ENCODE results near the gene GPR18. TPM values are rescaled to one million over a fixed set of nuclear protein-coding genes. Genes with fewer than 3 reads are reported as not detected.
A peak's percentile ranks its signal among the peaks of the same experiment; 100 is the strongest.
"Not testable (repeated sequence)": the region's sequence is repeated elsewhere in the genome, so short reads cannot be mapped to it uniquely, and the experiment has no call there.

Gene GPR18
- total and polyA plus RNA-seq, 5 donors from 2014 or later: 6.1 to 22.6 (median 8.6) TPM

- no peaks in the 10 kb centered on the region for H3K9me3 Mint-ChIP-seq
Measured at GRCh38 chr13:99214232-99214631, 43.9 kb downstream of the GPR18 start.

DNA sequence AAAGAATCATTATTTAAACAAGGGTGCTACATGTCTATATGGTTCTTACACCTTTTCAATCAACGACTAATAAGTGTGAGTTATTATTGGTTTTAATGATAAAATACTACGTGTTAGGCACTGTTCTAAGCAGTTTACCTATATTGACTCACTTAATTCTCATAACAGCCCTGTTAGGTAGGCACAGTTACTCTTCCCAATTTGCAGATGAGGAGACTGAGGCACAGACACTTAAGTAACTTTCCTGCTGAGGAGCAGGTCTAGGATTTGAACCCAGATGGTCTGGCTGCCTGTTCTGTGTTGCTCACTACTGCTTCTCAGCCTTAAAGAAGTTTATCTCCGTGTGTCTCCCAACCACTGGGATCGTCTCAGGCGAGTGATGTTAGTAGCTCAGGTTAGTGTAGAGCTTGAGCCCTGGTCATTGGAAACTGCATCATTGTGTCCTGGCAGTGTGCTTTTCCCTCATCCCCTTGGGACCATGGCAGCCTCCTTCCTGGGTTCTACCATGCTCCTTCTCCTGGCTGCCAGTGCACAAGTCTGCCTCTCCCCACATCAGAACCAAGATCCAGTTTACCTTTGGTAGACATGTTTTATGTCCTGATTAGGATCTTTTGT, 46.7 kb downstream of the GPR18 start:
- Mint-ChIP-seq H3K9me3 (peaks cover 0 to 1% (median 0%) of the 10 kb centered on the region in 7 donors), H3K4me3 (peak overlapping the region in 1 of 4 donors; percentile 26), H3K36me3 (peaks cover 16% of the 10 kb centered on the region), H3K4me1 (peaks cover 31 to 84% (median 46%) of the 10 kb centered on the region in 4 donors), H3K27ac (peak overlapping the region; percentile 16 to 62 (median 54)), H3K27me3 (no peaks in the 10 kb centered on the region)
- no peak for DNase-seq
- H3K4me3 ChIP-seq (ENCODE audit: low read depth, low read length): peak overlapping the region; percentile 10
- ATAC-seq (ENCODE audit: low read depth in 2 of 2): no peak
- H3K9me3 ChIP-seq (ENCODE audit: control insufficient read depth in 2 of 2, low read length in 2 of 2): no peaks in the 10 kb centered on the region
- H3K36me3 ChIP-seq (ENCODE audit: control insufficient read depth, insufficient read depth, low read length): peaks cover 12% of the 10 kb centered on the region
- no peak overlapping the region for H3K27ac ChIP-seq (ENCODE audit: insufficient read depth, low read length, poor library complexity, severe bottlenecking)
- H3K4me1 ChIP-seq (ENCODE audit: control insufficient read depth, insufficient read depth, low read length, poor library complexity, severe bottlenecking): peaks cover 45% of the 10 kb centered on the region
- H3K27me3 ChIP-seq (ENCODE audit: control insufficient read depth, insufficient read depth, low read length): no peaks in the 10 kb centered on the region

More at GRCh38 chr13:99214232-99214631, 43.9 kb downstream of the GPR18 start:
- H3K4me1 ChIP-seq (ENCODE audit: control insufficient read depth, insufficient read depth, low read length, poor library complexity, severe bottlenecking): peaks cover 53% of the 10 kb centered on the region
- peaks cover 28 to 85% (median 58%) of the 10 kb centered on the region in 4 donors for H3K4me1 Mint-ChIP-seq
- ATAC-seq (ENCODE audit: low read depth in 2 of 2) (peak in 1 of 2 donors; percentile 9), DNase-seq (no peak)
- no peaks in the 10 kb centered on the region for H3K36me3 ChIP-seq (ENCODE audit: control insufficient read depth, insufficient read depth, low read length)
- H3K9me3 ChIP-seq (ENCODE audit: control insufficient read depth in 2 of 2, low read length in 2 of 2): no peaks in the 10 kb centered on the region
- H3K4me3 ChIP-seq (ENCODE audit: low read depth, low read length): peak overlapping the region; percentile 91
- peak overlapping the region; percentile 97 to 99 (median 99) for H3K27ac Mint-ChIP-seq
- peak overlapping the region; percentile 82 for H3K27ac ChIP-seq (ENCODE audit: insufficient read depth, low read length, poor library complexity, severe bottlenecking)
- H3K4me3 Mint-ChIP-seq: peak overlapping the region in 3 of 4 donors; percentile 95 to 97 (median 95)
- H3K27me3 Mint-ChIP-seq: no peaks in the 10 kb centered on the region
- peaks cover 12% of the 10 kb centered on the region for H3K36me3 Mint-ChIP-seq
- no peaks in the 10 kb centered on the region for H3K27me3 ChIP-seq (ENCODE audit: control insufficient read depth, insufficient read depth, low read length)

GRCh38 chr13:99210627-99211026, 47.6 kb downstream of the GPR18 start:
- H3K36me3 ChIP-seq (ENCODE audit: control insufficient read depth, insufficient read depth, low read length): peaks cover 17% of the 10 kb centered on the region
- H3K4me1 ChIP-seq (ENCODE audit: control insufficient read depth, insufficient read depth, low read length, poor library complexity, severe bottlenecking): peaks cover 43% of the 10 kb centered on the region
- H3K27me3 Mint-ChIP-seq; H3K27me3 ChIP-seq (ENCODE audit: control insufficient read depth, insufficient read depth, low read length); H3K4me3 ChIP-seq (ENCODE audit: low read depth, low read length); DNase-seq; H3K27ac ChIP-seq (ENCODE audit: insufficient read depth, low read length, poor library complexity, severe bottlenecking); H3K9me3 ChIP-seq (ENCODE audit: control insufficient read depth in 2 of 2, low read length in 2 of 2); H3K9me3 Mint-ChIP-seq; ATAC-seq (ENCODE audit: low read depth in 2 of 2): not testable (repeated sequence)
- H3K27ac Mint-ChIP-seq: peak overlapping the region in 1 of 3 donors; percentile 60
- peak overlapping the region in 1 of 4 donors; percentile 26 for H3K4me3 Mint-ChIP-seq
- H3K36me3 Mint-ChIP-seq: peaks cover 24% of the 10 kb centered on the region
- peaks cover 30 to 85% (median 49%) of the 10 kb centered on the region in 4 donors for H3K4me1 Mint-ChIP-seq

- H3K4me1 ChIP-seq (ENCODE audit: control insufficient read depth, insufficient read depth, low read length, poor library complexity, severe bottlenecking): peaks cover 43% of the 10 kb centered on the region
- H3K4me3 ChIP-seq (ENCODE audit: low read depth, low read length): no peak overlapping the region
- peak overlapping the region; percentile 79 to 82 (median 80) for H3K27ac Mint-ChIP-seq
- peaks cover 4% of the 10 kb centered on the region for H3K27me3 Mint-ChIP-seq
- H3K4me3 Mint-ChIP-seq: peak overlapping the region in 2 of 4 donors; percentile 18 to 49
- H3K36me3 ChIP-seq (ENCODE audit: control insufficient read depth, insufficient read depth, low read length): peaks cover 17% of the 10 kb centered on the region
- no peaks in the 10 kb centered on the region for H3K27me3 ChIP-seq (ENCODE audit: control insufficient read depth, insufficient read depth, low read length)
- H3K9me3 ChIP-seq (ENCODE audit: control insufficient read depth in 2 of 2, low read length in 2 of 2): no peaks in the 10 kb centered on the region
- peaks cover 32 to 85% (median 47%) of the 10 kb centered on the region in 4 donors for H3K4me1 Mint-ChIP-seq
- H3K27ac ChIP-seq (ENCODE audit: insufficient read depth, low read length, poor library complexity, severe bottlenecking): no peak overlapping the region
- H3K36me3 Mint-ChIP-seq: peaks cover 25% of the 10 kb centered on the region
- ATAC-seq (ENCODE audit: low read depth in 2 of 2): no peak
- peaks cover 0 to 3% (median 0%) of the 10 kb centered on the region in 7 donors for H3K9me3 Mint-ChIP-seq
- no peak for DNase-seq
Measured at GRCh38 chr13:99208845-99209527, 49.2 kb downstream of the GPR18 start.

DNA sequence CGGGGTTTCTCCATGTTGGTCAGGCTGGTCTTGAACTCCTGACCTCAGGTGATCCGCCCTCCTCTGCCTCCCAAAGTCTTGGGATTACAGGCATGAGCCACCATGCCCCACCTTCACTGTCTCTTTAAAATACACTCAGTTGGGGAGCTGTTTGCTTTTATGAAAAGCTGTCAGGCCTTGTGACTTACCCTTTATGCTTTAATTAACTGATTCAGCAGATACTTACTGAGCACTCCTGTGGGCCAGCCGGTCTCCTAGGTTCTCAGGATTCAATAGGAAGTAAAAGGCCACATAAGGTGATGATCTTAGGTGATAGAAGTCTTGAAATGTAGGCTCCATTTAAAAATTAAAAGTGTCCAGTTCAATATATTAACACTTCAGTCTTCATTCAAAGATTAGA, 50.0 kb downstream of the GPR18 start:
- DNase-seq (no peak), ATAC-seq (ENCODE audit: low read depth in 2 of 2) (no peak)
- Histone ChIP-seq H3K4me3 (ENCODE audit: low read depth, low read length) (no peak overlapping the region), H3K27ac (ENCODE audit: insufficient read depth, low read length, poor library complexity, severe bottlenecking) (no peak overlapping the region), H3K36me3 (ENCODE audit: control insufficient read depth, insufficient read depth, low read length) (peaks cover 17% of the 10 kb centered on the region), H3K4me1 (ENCODE audit: control insufficient read depth, insufficient read depth, low read length, poor library complexity, severe bottlenecking) (peaks cover 50% of the 10 kb centered on the region), H3K27me3 (ENCODE audit: control insufficient read depth, insufficient read depth, low read length) (no peaks in the 10 kb centered on the region), H3K9me3 (ENCODE audit: control insufficient read depth in 2 of 2, low read length in 2 of 2) (no peaks in the 10 kb centered on the region)
- H3K27ac Mint-ChIP-seq: peak overlapping the region; percentile 9 to 88 (median 80)
- H3K9me3 Mint-ChIP-seq: peaks cover 0 to 3% (median 0%) of the 10 kb centered on the region in 7 donors
- no peak overlapping the region for H3K4me3 Mint-ChIP-seq
- peaks cover 25% of the 10 kb centered on the region for H3K36me3 Mint-ChIP-seq
- peaks cover 4% of the 10 kb centered on the region for H3K27me3 Mint-ChIP-seq
- H3K4me1 Mint-ChIP-seq: peaks cover 38 to 91% (median 54%) of the 10 kb centered on the region in 4 donors

DNA sequence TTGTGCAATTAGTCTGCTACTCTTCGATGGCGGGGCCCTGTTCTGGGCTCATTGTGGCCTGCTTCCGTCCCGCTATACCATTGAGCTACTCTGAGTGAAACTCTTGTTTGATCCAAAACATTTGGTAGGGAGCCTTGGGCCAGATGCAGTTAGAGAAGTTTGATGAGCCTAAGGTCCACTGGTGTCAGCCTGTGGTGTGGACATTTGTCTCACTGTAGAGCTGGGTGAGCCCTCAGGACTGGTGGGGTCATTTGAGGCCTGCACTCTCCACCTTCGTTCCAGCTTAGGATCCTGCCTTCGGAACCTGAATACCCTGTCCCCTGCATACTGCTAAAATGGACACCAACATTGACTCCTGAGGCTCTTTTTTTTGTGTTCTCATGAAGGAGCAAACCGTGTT, 50.7 kb downstream of the GPR18 start:
- H3K36me3 ChIP-seq (ENCODE audit: control insufficient read depth, insufficient read depth, low read length): peaks cover 17% of the 10 kb centered on the region
- ATAC-seq (ENCODE audit: low read depth in 2 of 2): no peak
- Mint-ChIP-seq H3K4me1 (peaks cover 36 to 94% (median 54%) of the 10 kb centered on the region in 4 donors), H3K4me3 (peak overlapping the region in 3 of 4 donors; percentile 37 to 81 (median 69)), H3K36me3 (peaks cover 25% of the 10 kb centered on the region), H3K27me3 (peaks cover 4% of the 10 kb centered on the region), H3K9me3 (peaks cover 0 to 3% (median 0%) of the 10 kb centered on the region in 7 donors), H3K27ac (peak overlapping the region; percentile 9 to 43 (median 39))
- no peaks in the 10 kb centered on the region for H3K27me3 ChIP-seq (ENCODE audit: control insufficient read depth, insufficient read depth, low read length)
- no peaks in the 10 kb centered on the region for H3K9me3 ChIP-seq (ENCODE audit: control insufficient read depth in 2 of 2, low read length in 2 of 2)
- H3K4me3 ChIP-seq (ENCODE audit: low read depth, low read length): no peak overlapping the region
- no peak overlapping the region for H3K27ac ChIP-seq (ENCODE audit: insufficient read depth, low read length, poor library complexity, severe bottlenecking)
- peaks cover 55% of the 10 kb centered on the region for H3K4me1 ChIP-seq (ENCODE audit: control insufficient read depth, insufficient read depth, low read length, poor library complexity, severe bottlenecking)
- DNase-seq: no peak

- Histone ChIP-seq H3K4me3 (ENCODE audit: low read depth, low read length) (no peak overlapping the region), H3K27ac (ENCODE audit: insufficient read depth, low read length, poor library complexity, severe bottlenecking) (no peak overlapping the region), H3K27me3 (ENCODE audit: control insufficient read depth, insufficient read depth, low read length) (no peaks in the 10 kb centered on the region), H3K9me3 (ENCODE audit: control insufficient read depth in 2 of 2, low read length in 2 of 2) (no peaks in the 10 kb centered on the region), H3K4me1 (ENCODE audit: control insufficient read depth, insufficient read depth, low read length, poor library complexity, severe bottlenecking) (peaks cover 62% of the 10 kb centered on the region), H3K36me3 (ENCODE audit: control insufficient read depth, insufficient read depth, low read length) (peaks cover 17% of the 10 kb centered on the region)
- Mint-ChIP-seq H3K36me3 (peaks cover 29% of the 10 kb centered on the region), H3K27ac (peak overlapping the region; percentile 29 to 81 (median 68)), H3K4me3 (peak overlapping the region; percentile 31 to 81 (median 56)), H3K9me3 (peaks cover 0 to 3% (median 0%) of the 10 kb centered on the region in 7 donors), H3K27me3 (peaks cover 4% of the 10 kb centered on the region), H3K4me1 (peaks cover 36 to 95% (median 54%) of the 10 kb centered on the region in 4 donors)
- no peak for ATAC-seq (ENCODE audit: low read depth in 2 of 2)
- no peak for DNase-seq
Measured at GRCh38 chr13:99206873-99207272, 51.3 kb downstream of the GPR18 start.

All from CD4-positive, CD25-positive, alpha-beta regulatory T cell (primary cell).